Naive thymus-derived CD8-positive, alpha-beta T cell (primary cell): ENCODE results near the gene FXYD1. TPM values are rescaled to one million over a fixed set of nuclear protein-coding genes. Genes with fewer than 3 reads are reported as not detected.
"Not testable (repeated sequence)": the region's sequence is repeated elsewhere in the genome, so short reads cannot be mapped to it uniquely, and the experiment has no call there.

Experiments used
- ATAC-seq, 2 donors: fragments of 150-1000 bp; cut with Tn5 transposase in 1 of 2; sonication (Bioruptor Pico), chemical (Tn5 transposase) in 1 of 2; 1 replicate in 1 of 2; 2 replicates in 1 of 2; pipeline ENCODE4 v1.10.0; 2021; ENCODE audit warnings: mild to moderate bottlenecking in 2 of 2, moderate library complexity in 2 of 2
- POLR2A ChIA-PET: fragments of 350-600 bp; sonication (Branson Sonifier 250); formaldehyde crosslinking; loops from one replicate; lab custom pipeline; 2021; ENCODE audit warnings: antibody characterized with exemption; lab: Charles Lee
- DNase-seq, 10 donors: peaks; one replicate each; pipeline versions ENCODE4 v3.0.0 to v3.0.0-alpha.2; 2020 to 2022
- H3K27ac Mint-ChIP-seq, 10 donors: one replicate each; pipeline ENCODE4 v1.8.0; 2020 to 2022; ENCODE audit warnings: mild to moderate bottlenecking in 10 of 10, mixed read lengths in 10 of 10, moderate library complexity in 4 of 10, inconsistent platforms in 1 of 10
- H3K27me3 Mint-ChIP-seq, 5 donors: one replicate each; pipeline ENCODE4 v1.8.0; 2021 to 2022; ENCODE audit warnings: mixed read lengths in 5 of 5
- H3K36me3 Mint-ChIP-seq, 3 donors: one replicate each; pipeline ENCODE4 v1.8.0; 2020 to 2022; ENCODE audit warnings: mixed read lengths in 3 of 3, mild to moderate bottlenecking in 2 of 3, inconsistent platforms in 1 of 3
- H3K4me1 Mint-ChIP-seq, 4 donors: one replicate each; pipeline ENCODE4 v1.8.0; 2021 to 2022; ENCODE audit warnings: mixed read lengths in 4 of 4
- H3K4me3 Mint-ChIP-seq, 10 donors: one replicate each; pipeline ENCODE4 v1.8.0; 2020 to 2022; ENCODE audit warnings: mild to moderate bottlenecking in 10 of 10, mixed read lengths in 10 of 10, moderate library complexity in 6 of 10, inconsistent platforms in 1 of 10
- H3K9me3 Mint-ChIP-seq, 9 donors: one replicate each; pipeline ENCODE4 v1.8.0; 2020 to 2022; ENCODE audit warnings: mixed read lengths in 9 of 9, mild to moderate bottlenecking in 3 of 9, inconsistent platforms in 1 of 9, moderate library complexity in 1 of 9
- polyA plus RNA-seq, 3 donors: library from polyadenylated mRNA; unstranded; fragments of 300-500 nt; fragmentation: Illumina TruSeq; gene quantifications; one replicate each; pipeline ENCODE4 v1.2.3, GENCODE V29; 2021
- total RNA-seq, 8 experiments: library from RNA in 2 of 8; stranded (reverse) in 2 of 8; gene quantifications; one replicate each; pipeline ENCODE4 v1.2.3 and lab custom pipeline; 2021 to 2026

Gene FXYD1
- total and polyA plus RNA-seq, 5 experiments from 2014 or later: 0.77 to 1.1 (median 0.77) TPM; not detected in 2

DNA sequence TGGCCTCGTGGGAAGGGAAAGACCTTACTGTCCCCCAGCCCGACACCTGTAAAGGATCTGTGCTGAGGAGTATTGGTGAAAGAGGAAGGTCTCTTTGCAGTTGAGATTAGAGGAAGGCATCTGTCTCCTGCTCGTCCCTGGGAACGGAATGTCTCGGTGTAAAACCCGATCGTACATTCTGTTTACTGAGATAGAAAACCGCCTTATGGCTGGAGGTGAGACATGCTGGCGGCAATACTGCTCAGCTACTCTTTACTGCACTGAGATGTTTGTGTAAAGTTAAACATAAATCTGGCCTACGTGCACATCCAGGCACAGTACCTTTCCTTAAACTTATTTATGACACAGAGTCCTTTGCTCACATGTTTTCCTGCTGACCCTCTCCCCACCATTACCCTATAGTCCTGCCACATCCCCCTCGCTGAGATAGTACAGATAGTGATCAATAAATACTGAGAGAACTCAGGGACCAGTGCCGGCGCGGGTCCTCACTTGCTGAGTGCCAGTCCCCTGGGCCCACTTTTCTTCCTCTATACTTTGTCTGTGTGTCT, 8.8 kb upstream of the FXYD1 start:
- peak overlapping the region in 2 of 10 donors; percentile 7 to 31 for H3K27ac Mint-ChIP-seq
- H3K36me3 Mint-ChIP-seq, DNase-seq, H3K4me1 Mint-ChIP-seq, POLR2A ChIA-PET, H3K4me3 Mint-ChIP-seq, H3K27me3 Mint-ChIP-seq, ATAC-seq: not testable (repeated sequence)
- peaks cover 0 to 15% (median 0%) of the 10 kb centered on the region in 9 donors for H3K9me3 Mint-ChIP-seq

DNA sequence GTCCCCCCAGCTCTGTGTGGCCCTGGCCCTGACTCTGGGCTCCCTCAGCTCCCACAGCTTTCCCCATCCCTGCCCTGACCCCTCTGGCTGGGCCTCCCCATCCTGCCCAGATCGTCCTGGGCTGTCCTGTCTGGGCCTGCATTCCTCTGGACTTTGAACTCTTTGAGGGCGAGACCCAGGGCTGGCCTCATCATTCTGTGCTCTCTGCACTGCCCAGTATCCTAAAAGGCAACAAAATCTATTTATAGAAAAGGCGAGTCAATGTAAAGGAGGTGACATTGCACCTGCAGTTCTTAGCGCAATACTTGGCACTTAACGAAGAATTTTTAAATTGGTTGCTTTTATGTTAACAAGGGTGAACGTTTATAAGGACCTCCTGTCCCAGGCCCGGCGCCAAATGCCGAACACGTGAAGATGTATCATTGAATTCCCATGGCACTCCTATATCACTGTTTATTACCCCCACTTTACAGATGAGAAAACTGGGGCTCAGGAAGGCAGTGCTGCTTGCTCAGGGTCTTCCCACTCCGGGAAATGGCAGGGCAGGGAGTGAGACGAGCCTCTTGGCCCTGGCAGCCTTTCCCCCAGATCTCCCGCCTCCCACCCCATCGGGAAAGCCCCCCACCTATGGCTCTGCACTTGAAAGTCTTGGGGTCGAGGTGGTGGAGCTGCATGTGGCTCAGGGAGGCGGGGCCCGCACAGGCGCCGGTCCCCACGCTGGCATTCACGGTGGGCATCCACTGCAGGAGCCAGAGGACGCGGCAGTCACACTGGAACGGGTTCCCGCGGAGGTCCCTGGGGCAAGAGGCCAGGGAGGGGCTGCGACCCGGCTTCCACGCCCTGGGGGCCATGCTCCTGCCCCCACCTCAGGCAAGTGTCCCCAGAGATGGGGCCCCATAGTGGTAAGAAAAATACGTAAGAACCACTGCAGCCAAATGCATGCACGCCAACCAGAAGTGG, 7.6 kb upstream of the FXYD1 start:
- Mint-ChIP-seq H3K4me1 (peaks cover 0 to 8% (median 6%) of the 10 kb centered on the region in 4 donors), H3K4me3 (no peak overlapping the region), H3K9me3 (peaks cover 0 to 15% (median 0%) of the 10 kb centered on the region in 9 donors), H3K36me3 (no peaks in the 10 kb centered on the region), H3K27ac (peak overlapping the region in 2 of 10 donors; percentile 24 to 69), H3K27me3 (no peaks in the 10 kb centered on the region)
- ATAC-seq: no peak
- POLR2A ChIA-PET: no interaction called here
- no peak for DNase-seq

- H3K4me3 Mint-ChIP-seq: no peak overlapping the region
- H3K27ac Mint-ChIP-seq: no peak overlapping the region
- H3K4me1 Mint-ChIP-seq: peaks cover 0 to 10% (median 9%) of the 10 kb centered on the region in 4 donors
- no peaks in the 10 kb centered on the region for H3K36me3 Mint-ChIP-seq
- ATAC-seq (no peak), DNase-seq (no peak)
- no peaks in the 10 kb centered on the region for H3K27me3 Mint-ChIP-seq
- POLR2A ChIA-PET: no interaction called here
- peaks cover 0 to 15% (median 0%) of the 10 kb centered on the region in 9 donors for H3K9me3 Mint-ChIP-seq
Measured at GRCh38 chr19:35132254-35132653, 6.4 kb upstream of the FXYD1 start.

DNA sequence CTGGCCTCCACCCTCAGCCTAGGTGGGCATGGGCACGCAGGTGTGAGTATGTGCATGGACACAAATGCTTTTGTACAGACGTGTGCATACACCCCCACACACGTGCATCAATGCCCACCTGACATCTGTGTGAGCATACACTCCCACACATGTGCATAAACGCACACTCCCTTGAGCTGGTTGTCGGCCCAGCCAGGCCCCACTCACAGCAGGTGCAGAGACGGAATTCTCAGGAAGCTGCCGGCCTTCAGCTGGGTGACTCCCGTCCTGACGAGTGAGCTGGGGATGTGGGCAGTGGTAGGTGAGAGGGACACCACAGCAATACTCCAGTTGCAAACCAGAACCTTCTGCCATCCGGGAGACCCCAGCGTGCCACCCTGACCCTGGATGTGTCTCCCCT, 4.8 kb upstream of the FXYD1 start:
- no peaks in the 10 kb centered on the region for H3K27me3 Mint-ChIP-seq
- peak overlapping the region in 1 of 10 donors; percentile 38 for H3K27ac Mint-ChIP-seq
- ATAC-seq: no peak
- no peaks in the 10 kb centered on the region for H3K36me3 Mint-ChIP-seq
- no peak overlapping the region for H3K4me3 Mint-ChIP-seq
- peaks cover 0 to 12% (median 9%) of the 10 kb centered on the region in 4 donors for H3K4me1 Mint-ChIP-seq
- POLR2A ChIA-PET: no interaction called here
- no peak for DNase-seq
- peaks cover 0 to 15% (median 0%) of the 10 kb centered on the region in 9 donors for H3K9me3 Mint-ChIP-seq

GRCh38 chr19:35134601-35135242, 3.9 kb upstream of the FXYD1 start, which contains the start of gene LGI4:
LGI4 (minus strand) TSS chr19:35135059; CDS start chr19:35134680, 379 bp downstream.
- Mint-ChIP-seq H3K27ac (peak within 1 kb of the TSS in 3 of 10 donors; percentile 12 to 35 (median 25)), H3K4me1 (peaks cover 0 to 14% (median 9%) of the 10 kb centered on the region in 4 donors), H3K4me3 (no peak within 1 kb of the TSS), H3K36me3 (no peaks in the 10 kb centered on the region), H3K27me3 (no peaks in the 10 kb centered on the region), H3K9me3 (peaks cover 0 to 15% (median 0%) of the 10 kb centered on the region in 9 donors)
- POLR2A ChIA-PET: interaction anchor here (0.6 to 1.7 kb wide), 3 partner anchors 8 to 164 kb away, joined by 3 to 5 read pairs (median 4); no protein-coding TSS in a partner anchor
- ATAC-seq (no peak), DNase-seq (no peak)

DNA sequence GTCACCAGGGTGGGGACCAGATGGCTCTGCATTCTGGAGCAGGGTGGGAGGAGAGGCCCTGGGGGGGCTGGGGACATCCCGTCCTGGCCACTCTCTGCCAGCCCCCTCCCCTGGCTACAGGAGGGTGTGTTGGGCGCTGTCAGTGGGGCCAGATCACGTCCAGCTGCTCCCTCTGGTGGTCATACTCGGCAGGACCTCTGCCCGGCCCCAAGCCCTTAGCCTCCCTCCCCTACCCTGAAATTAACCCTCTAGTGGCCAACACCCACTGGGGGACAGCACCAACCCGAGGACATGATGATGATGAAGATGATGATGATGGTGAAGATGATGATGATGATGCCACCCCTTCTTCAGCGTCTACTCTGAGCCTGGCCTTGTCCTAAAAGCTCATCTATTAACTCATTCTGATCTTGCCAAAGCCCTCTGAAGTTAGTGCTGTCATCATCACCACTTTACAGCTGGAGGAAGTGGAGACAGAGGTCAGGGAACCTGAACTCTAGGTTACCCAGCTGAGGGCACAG, 3.2 kb upstream of the FXYD1 start:
- POLR2A ChIA-PET: interaction anchor here (1.2 to 1.7 kb wide), 3 partner anchors 9 to 76 kb away, joined by 4 to 5 read pairs (median 5); no protein-coding TSS in a partner anchor
- DNase-seq: peak in 9 of 10 donors; percentile 46 to 75 (median 51)
- H3K9me3 Mint-ChIP-seq: peaks cover 0 to 15% (median 0%) of the 10 kb centered on the region in 9 donors
- ATAC-seq: peak; percentile 88 to 90
- H3K4me1 Mint-ChIP-seq: peaks cover 2 to 14% (median 9%) of the 10 kb centered on the region in 4 donors
- H3K27ac Mint-ChIP-seq: peak overlapping the region in 1 of 10 donors; percentile 25
- no peaks in the 10 kb centered on the region for H3K27me3 Mint-ChIP-seq
- no peak overlapping the region for H3K4me3 Mint-ChIP-seq
- no peaks in the 10 kb centered on the region for H3K36me3 Mint-ChIP-seq

DNA sequence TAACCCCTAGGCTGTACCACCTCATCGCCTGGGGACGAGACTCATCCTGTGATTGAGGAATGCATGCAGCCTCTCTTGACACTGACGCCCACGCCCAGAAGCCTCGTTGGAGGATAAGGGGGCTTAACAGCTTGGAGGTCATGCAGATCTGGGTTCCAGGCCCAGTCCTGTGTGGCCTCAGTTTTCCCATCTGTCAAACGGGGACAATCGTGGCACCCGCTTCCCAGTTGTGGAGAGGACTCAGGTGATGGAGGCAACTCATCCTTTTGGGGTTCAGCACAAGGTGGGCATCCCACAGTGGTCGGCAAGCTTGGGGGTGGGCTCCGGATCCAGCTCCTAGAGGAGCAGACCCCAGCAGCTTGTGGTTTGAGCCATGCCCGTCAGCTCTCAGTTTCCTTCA, 2.4 kb upstream of the FXYD1 start:
- no peak overlapping the region for H3K4me3 Mint-ChIP-seq
- ATAC-seq: no peak

DNA sequence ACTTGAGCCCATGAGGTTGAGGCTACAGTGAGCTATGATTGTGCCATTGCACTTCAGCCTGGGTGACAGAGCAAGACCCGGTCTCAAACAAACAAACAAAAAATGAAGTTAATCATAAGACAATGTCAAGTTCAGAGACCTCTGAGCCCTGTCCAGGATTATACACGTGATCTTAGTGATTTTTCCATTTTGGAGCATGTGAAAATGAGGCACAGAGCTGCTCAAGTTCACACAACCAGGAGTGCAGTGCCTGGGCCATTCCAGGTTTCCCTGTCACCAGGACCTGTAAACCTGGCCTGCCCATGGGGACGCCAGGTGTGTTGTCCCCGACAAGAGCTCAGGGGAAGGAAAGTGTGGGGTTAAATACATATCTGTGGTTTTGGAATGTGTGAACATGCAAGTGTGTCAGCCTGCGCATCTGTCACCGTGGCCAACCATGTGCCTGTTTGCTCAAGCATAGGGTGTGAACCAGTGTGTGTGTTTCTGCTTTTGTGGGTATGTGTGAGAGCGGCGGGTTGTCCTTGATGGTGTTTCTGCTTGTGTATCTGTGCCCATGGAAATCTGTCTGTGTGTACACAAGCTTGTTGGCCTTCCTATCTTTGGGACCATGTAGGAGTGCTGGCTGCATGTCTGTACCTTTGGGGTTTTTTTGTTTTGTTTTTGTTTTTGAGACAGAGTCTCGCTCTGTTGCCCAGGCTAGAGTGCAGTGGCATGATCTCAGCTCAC, 1.5 kb upstream of the FXYD1 start:
- Mint-ChIP-seq H3K36me3 (no peaks in the 10 kb centered on the region), H3K4me1 (peaks cover 19 to 29% (median 21%) of the 10 kb centered on the region in 4 donors), H3K9me3 (peaks cover 0 to 14% (median 0%) of the 10 kb centered on the region in 9 donors), H3K27me3 (peaks cover 0 to 2% (median 0%) of the 10 kb centered on the region in 5 donors), H3K27ac (no peak overlapping the region), H3K4me3 (peak overlapping the region in 1 of 10 donors; percentile 4)
- ATAC-seq (no peak), DNase-seq (no peak)
- POLR2A ChIA-PET: no interaction called here

More for the DNA sequence above, 2.4 kb upstream of the FXYD1 start:
- Mint-ChIP-seq H3K4me1 (peaks cover 10 to 20% (median 15%) of the 10 kb centered on the region in 4 donors), H3K36me3 (no peaks in the 10 kb centered on the region), H3K27ac (no peak overlapping the region), H3K27me3 (peaks cover 0 to 2% (median 0%) of the 10 kb centered on the region in 5 donors), H3K9me3 (peaks cover 0 to 15% (median 0%) of the 10 kb centered on the region in 9 donors)
- POLR2A ChIA-PET: interaction anchor here (0.5 to 1.7 kb wide), 4 partner anchors 9 to 75 kb away, joined by 3 to 5 read pairs (median 4); no protein-coding TSS in a partner anchor
- no peak for DNase-seq

- peaks cover 27 to 49% (median 46%) of the 10 kb centered on the region in 4 donors for H3K4me1 Mint-ChIP-seq
- peak overlapping the region in 6 of 10 donors; percentile 33 to 83 (median 59) for H3K27ac Mint-ChIP-seq
- no peak for DNase-seq
- H3K27me3 Mint-ChIP-seq: peaks cover 0 to 2% (median 0%) of the 10 kb centered on the region in 5 donors
- POLR2A ChIA-PET: interaction anchor here (0.9 to 5.8 kb wide), 8 partner anchors 13 to 128 kb away, joined by 3 to 40 read pairs (median 5); partner anchors contain the start of genes FXYD5 and USF2
- H3K4me3 Mint-ChIP-seq: peak overlapping the region in 7 of 10 donors; percentile 59 to 78 (median 72)
- ATAC-seq: no peak
- H3K36me3 Mint-ChIP-seq: no peaks in the 10 kb centered on the region
- H3K9me3 Mint-ChIP-seq: no peaks in the 10 kb centered on the region
Measured at GRCh38 chr19:35140207-35140961, 1.8 kb downstream of the FXYD1 start.

DNA sequence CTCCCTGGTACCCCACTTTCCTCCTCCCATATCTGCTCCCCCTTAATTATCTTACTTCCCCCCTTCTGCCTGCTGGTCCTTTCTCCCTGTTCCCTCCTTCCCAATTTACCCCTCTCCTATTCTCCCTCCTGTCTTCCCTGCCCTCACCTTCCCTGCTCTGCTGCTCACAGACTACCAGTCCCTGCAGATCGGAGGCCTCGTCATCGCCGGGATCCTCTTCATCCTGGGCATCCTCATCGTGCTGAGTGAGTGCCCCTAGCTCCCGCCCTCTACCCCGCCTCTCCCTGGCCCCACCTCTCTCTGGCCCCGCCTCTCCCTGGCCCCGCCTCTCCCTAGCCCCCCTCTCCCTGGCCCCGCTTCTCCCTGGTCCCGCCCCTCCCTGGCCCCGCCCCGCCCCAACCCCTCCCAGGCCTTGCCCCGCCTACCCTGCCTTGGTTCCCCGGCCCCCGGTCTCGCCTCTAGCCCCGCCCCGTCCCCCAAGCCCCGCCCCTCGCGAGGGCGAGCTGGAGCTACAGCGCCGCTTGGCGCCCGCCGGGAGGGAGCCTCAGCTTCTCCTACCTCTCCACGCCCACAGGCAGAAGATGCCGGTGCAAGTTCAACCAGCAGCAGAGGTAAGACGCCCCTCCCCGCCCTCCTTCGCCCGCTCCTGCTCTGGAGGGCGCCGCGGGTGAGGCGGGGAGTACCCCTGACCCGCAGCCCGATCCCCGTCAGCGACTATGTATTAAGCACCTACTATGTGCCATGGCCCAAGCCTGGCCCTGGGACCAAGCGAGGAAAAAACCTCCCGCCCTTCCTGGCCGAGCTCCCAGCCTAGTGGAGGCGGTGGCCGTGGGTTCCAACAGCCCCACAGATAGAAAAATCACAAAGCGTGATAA, 2.6 kb downstream of the FXYD1 start:
- no peaks in the 10 kb centered on the region for H3K9me3 Mint-ChIP-seq
- DNase-seq (peak; percentile 80 to 98 (median 93)), ATAC-seq (peak; percentile 77 to 84)
- peaks cover 0 to 2% (median 0%) of the 10 kb centered on the region in 5 donors for H3K27me3 Mint-ChIP-seq
- POLR2A ChIA-PET: interaction anchor here (0.6 to 5.8 kb wide), 26 partner anchors 12 to 127 kb away, joined by 3 to 40 read pairs (median 4); partner anchors contain the start of genes FXYD5 and USF2
- peak overlapping the region; percentile 33 to 94 (median 84) for H3K27ac Mint-ChIP-seq
- peaks cover 23 to 49% (median 44%) of the 10 kb centered on the region in 4 donors for H3K4me1 Mint-ChIP-seq
- peak overlapping the region; percentile 75 to 93 (median 87) for H3K4me3 Mint-ChIP-seq
- no peaks in the 10 kb centered on the region for H3K36me3 Mint-ChIP-seq
